ENCODE results near the gene CPNE9.

GRCh38 chr3:9678493-9678892 is 25.1 kb upstream of the CPNE9 start:
- no peak for TF ChIP-seq CSRNP3 (CRISPR knock-in tag; IDR thresholded peaks at IDR 0.05)
- TF ChIP-seq CREB5 (CRISPR knock-in tag; IDR thresholded peaks at IDR 0.05; ENCODE audit: low read depth) = no peak
- TF ChIP-seq, protein P1, sequence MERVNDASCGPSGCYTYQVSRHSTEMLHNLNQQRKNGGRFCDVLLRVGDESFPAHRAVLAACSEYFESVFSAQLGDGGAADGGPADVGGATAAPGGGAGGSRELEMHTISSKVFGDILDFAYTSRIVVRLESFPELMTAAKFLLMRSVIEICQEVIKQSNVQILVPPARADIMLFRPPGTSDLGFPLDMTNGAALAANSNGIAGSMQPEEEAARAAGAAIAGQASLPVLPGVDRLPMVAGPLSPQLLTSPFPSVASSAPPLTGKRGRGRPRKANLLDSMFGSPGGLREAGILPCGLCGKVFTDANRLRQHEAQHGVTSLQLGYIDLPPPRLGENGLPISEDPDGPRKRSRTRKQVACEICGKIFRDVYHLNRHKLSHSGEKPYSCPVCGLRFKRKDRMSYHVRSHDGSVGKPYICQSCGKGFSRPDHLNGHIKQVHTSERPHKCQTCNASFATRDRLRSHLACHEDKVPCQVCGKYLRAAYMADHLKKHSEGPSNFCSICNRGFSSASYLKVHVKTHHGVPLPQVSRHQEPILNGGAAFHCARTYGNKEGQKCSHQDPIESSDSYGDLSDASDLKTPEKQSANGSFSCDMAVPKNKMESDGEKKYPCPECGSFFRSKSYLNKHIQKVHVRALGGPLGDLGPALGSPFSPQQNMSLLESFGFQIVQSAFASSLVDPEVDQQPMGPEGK (CRISPR knock-in tag; IDR thresholded peaks at IDR 0.05; ENCODE audit: borderline replicate concordance) = no peak

All from SK-N-SH treated with all-trans-retinoic acid at 6 μM for 48 hours (cell line).